ENCODE data around the gene NDUFAF2. TPM values are rescaled to one million over a fixed set of nuclear protein-coding genes. Genes with fewer than 3 reads are reported as not detected.

Gene NDUFAF2
- total and polyA plus RNA-seq, 9 donors, result 24.8 to 81.7 (median 31.8) TPM

DNA sequence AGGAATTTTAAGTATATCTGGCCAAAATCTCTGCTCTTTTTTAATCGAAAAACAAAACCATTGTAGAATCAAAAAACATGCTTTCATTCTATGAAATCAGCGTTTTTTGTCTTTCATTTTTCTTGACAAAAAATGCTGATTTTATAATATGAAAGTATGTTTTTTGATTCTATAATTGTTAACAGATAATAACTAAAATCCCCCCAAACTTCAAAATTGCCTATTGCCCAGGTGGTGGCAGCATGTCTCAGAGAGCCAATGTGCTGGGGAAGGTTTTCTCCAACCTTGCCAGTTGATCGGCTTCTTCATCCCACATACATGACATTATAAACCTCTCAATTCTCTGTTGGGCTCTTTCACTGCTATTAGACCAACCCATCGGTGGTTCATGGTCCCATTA is 222.4 kb downstream of the NDUFAF2 start:
- WGBS, 3 donors, result 53 to 66% (median 56%) methylated on average over 4 of the region's 4 CpGs

DNA sequence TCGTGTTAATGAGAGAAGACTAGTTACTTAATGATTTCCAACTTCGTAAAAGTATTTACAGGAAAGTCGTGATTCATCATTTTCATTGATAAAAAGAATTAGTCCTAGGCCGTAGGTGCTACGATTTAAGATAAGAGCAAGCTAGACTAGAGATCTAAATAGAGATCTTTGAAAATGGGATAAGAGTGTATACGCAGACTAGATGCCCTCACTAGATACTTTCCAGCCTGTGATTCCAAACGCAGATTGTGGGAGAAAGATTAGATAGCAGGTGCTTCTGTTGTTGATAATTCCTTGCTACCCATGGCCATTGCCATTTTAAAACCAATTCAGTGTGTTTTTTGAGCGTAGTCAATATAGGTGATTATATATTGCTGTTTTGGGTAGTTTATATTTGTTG is 223.9 kb downstream of the NDUFAF2 start:
- WGBS, 3 donors, result 89 to 95% (median 92%) methylated on average over 8 of the region's 8 CpGs
- no peaks in the 10 kb centered on the region for H3K27me3 ChIP-seq
- intact Hi-C loops (cut with DNase I), result no loop called here
- peaks cover under 1% of the 10 kb centered on the region for H3K4me1 ChIP-seq (ENCODE audit: insufficient read depth)
- H3K4me3 ChIP-seq, result no peak overlapping the region
- no peak for DNase-seq
- H3K36me3 ChIP-seq, result no peaks in the 10 kb centered on the region
- no peak for TF ChIP-seq EP300 (IDR thresholded peaks at IDR 0.05)
- TF ChIP-seq, protein P1, sequence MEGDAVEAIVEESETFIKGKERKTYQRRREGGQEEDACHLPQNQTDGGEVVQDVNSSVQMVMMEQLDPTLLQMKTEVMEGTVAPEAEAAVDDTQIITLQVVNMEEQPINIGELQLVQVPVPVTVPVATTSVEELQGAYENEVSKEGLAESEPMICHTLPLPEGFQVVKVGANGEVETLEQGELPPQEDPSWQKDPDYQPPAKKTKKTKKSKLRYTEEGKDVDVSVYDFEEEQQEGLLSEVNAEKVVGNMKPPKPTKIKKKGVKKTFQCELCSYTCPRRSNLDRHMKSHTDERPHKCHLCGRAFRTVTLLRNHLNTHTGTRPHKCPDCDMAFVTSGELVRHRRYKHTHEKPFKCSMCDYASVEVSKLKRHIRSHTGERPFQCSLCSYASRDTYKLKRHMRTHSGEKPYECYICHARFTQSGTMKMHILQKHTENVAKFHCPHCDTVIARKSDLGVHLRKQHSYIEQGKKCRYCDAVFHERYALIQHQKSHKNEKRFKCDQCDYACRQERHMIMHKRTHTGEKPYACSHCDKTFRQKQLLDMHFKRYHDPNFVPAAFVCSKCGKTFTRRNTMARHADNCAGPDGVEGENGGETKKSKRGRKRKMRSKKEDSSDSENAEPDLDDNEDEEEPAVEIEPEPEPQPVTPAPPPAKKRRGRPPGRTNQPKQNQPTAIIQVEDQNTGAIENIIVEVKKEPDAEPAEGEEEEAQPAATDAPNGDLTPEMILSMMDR (IDR thresholded peaks at IDR 0.05), result no peak
- no peak for TF ChIP-seq POLR2A (IDR thresholded peaks at IDR 0.05)
- H3K9me3 ChIP-seq, result no peaks in the 10 kb centered on the region
- H3K27ac ChIP-seq, result no peak overlapping the region

More for the DNA sequence above, 222.4 kb downstream of the NDUFAF2 start:
- no peak for DNase-seq
- H3K4me3 ChIP-seq, result no peak overlapping the region
- intact Hi-C loops (cut with DNase I), result no loop called here
- peaks cover 3% of the 10 kb centered on the region for H3K4me1 ChIP-seq (ENCODE audit: insufficient read depth)
- no peak overlapping the region for H3K27ac ChIP-seq
- TF ChIP-seq, protein P1 (IDR thresholded peaks at IDR 0.05), result no peak
- no peak for TF ChIP-seq POLR2A (IDR thresholded peaks at IDR 0.05)
- no peak for TF ChIP-seq EP300 (IDR thresholded peaks at IDR 0.05)
- no peaks in the 10 kb centered on the region for H3K36me3 ChIP-seq
- H3K9me3 ChIP-seq, result no peaks in the 10 kb centered on the region
- no peaks in the 10 kb centered on the region for H3K27me3 ChIP-seq

DNA sequence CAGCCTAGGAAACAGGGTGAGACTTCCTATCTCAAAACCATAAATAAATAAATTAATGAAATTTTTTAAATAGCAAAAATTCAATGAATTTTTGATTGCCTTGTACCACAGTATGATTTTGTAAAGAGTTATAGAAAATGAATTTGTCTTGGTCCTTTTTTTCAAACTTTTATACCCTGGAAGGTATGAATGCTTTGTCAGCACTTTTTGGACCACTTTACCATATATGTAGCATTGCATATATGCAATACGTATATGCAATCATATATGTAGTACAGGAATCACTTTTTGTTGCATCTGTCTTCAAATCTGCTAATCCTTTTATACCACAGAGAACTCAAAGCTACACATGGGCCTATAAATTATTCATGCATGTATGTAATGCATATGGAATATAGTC is 226.5 kb downstream of the NDUFAF2 start:
- TF ChIP-seq POLR2A (IDR thresholded peaks at IDR 0.05) (no peak), EP300 (IDR thresholded peaks at IDR 0.05) (no peak)
- TF ChIP-seq, protein P1 (IDR thresholded peaks at IDR 0.05), result no peak
- DNase-seq, result no peak
- WGBS, 3 donors, result 95 to 100% (median 96%) methylated on average over 1 of the region's 1 CpG
- no peaks in the 10 kb centered on the region for H3K27me3 ChIP-seq
- no peak overlapping the region for H3K27ac ChIP-seq
- intact Hi-C loops (cut with DNase I), result loop anchor here in 1 of 4 donors (10.0 kb wide), 1 partner anchor 493 kb away; no protein-coding TSS in a partner anchor
- no peak overlapping the region for H3K4me3 ChIP-seq
- H3K36me3 ChIP-seq, result no peaks in the 10 kb centered on the region
- no peaks in the 10 kb centered on the region for H3K9me3 ChIP-seq
- no peaks in the 10 kb centered on the region for H3K4me1 ChIP-seq (ENCODE audit: insufficient read depth)

DNA sequence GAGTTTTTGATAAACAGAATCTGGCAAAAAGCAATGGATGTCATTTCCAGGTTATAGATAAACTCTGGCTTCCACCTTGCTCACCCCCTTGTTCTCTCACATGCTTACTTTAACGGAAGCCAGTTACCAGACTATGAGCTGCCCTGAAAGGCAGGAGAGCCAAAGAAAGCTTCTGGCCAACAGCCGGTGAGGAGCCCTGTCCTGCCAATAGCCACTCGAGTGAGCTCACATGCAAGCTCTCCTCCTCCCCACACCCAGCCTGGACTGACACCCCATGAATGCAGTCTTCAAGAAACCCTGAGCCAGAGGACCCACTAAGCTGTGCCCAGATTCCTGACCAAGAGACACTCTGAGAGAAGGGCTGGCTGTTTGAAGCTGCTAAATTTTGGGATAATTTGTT is 231.6 kb downstream of the NDUFAF2 start:
- WGBS, 3 donors, result 88 to 94% (median 94%) methylated on average over 3 of the region's 3 CpGs
- Histone ChIP-seq H3K9me3 (no peaks in the 10 kb centered on the region), H3K4me3 (no peak overlapping the region), H3K27me3 (no peaks in the 10 kb centered on the region), H3K4me1 (ENCODE audit: insufficient read depth) (no peaks in the 10 kb centered on the region), H3K36me3 (no peaks in the 10 kb centered on the region), H3K27ac (no peak overlapping the region)
- TF ChIP-seq POLR2A (IDR thresholded peaks at IDR 0.05) (no peak), EP300 (IDR thresholded peaks at IDR 0.05) (no peak)
- TF ChIP-seq, protein P1 (IDR thresholded peaks at IDR 0.05), result no peak
- DNase-seq, result no peak
- intact Hi-C loops (cut with DNase I), result loop anchor here in 1 of 4 donors (10.0 kb wide), 1 partner anchor 488 kb away; no protein-coding TSS in a partner anchor
